GM19239 (cell line): Measurements from ENCODE around the gene ALLC.

Experiments
- DNase-seq: peaks from one replicate; pipeline ENCODE4 v3.0.0; 2011; ENCODE audit warnings: low spot score; ENCODE audit not compliant: insufficient read length
- FAIRE-seq: peaks from 2 replicates; lab custom pipeline; 2011; peaks lifted over from hg19 to GRCh38; lab: Jason Lieb, UNC

The ALLC gene

GRCh38 chr2:3739313-3739712 is 81.3 kb downstream of the ALLC start:
- DNase-seq (no peak), FAIRE-seq (no peak)

DNA sequence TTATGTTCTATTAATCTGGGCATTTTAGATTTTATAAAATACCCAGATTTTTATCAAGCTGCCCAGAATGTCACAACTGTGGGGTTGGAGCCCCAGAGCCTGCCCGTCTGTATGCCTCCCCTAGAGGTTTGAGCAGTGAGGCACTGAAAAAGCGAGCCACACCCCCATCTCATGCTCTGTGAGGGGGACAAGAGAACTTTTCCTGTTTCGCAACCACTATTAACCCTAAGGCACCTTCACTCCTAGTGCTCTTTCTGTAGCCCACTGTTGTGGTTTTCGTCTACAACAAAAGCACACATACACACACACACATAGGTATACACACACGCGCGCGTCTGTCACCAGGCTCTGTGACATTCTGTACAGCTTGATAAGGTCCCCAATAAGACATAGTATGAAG is 83.4 kb downstream of the ALLC start:
- no peak for DNase-seq
- no peak for FAIRE-seq

- DNase-seq = no peak
- no peak for FAIRE-seq
Observed at GRCh38 chr2:3741867-3742602, 84.0 kb downstream of the ALLC start.

GRCh38 chr2:3742743-3743508 is 84.9 kb downstream of the ALLC start:
- no peak for FAIRE-seq
- DNase-seq = no peak

DNA sequence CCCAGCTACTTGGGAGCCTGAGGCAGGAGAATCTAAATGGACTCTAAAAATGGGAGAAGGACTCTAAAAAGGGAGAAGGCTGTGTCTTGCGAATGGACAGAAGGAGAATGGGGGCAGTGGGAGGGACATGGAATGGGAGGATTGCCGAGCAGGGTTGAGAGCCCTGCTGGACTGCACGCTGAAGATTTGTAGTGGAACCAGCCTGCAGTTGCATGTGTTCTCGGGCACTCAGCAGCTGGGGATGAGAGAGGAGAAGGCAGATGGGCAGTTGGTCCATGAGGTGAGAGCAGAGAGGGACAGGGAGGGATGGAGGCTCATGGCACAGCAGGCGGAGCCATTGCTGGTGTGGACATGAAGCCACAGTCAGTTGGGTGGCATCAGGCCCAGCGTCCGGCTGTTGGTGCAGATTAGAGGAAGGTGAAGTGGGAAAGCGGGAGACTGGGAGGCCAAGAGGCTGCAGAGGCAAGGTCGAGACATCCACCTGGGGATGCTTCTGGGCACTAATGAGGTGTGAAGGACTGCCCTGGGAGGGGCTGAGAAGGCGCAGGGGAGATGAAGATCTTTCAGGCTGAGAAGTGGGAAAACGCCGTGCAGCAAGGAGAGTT is 86.1 kb downstream of the ALLC start:
- FAIRE-seq (no peak), DNase-seq (no peak)

- DNase-seq = no peak
- FAIRE-seq = no peak
Observed at GRCh38 chr2:3745920-3746319, 87.9 kb downstream of the ALLC start.

DNA sequence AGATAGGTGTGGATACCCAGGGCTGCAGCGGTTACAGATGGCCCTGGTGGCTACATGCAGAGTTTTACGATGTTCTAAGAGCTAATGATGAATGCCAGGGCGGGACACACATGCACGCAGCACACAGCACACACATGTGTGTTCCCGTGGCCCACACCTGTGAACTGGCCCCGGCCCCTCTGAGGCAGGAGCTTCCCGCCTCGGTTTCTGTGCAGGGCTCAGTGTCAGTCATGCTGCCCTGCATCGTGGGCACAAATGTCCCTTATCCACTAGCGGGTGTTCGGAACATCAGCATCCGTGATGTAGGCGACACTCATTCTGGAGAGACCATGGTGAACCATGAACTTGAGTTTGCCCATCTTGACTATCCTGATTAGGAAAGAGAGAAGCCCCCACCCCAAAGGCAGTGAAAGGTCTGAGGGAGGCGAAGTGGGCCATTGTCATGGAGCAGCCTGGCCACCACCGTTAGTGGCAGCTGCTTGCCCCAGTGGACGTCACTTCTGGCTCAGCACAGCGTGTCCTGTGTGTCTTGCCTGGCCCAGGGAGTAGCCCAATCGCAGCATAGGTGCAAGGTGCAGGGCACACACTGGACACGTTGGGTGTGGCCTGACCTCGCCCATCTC is 89.1 kb downstream of the ALLC start:
- FAIRE-seq (no peak), DNase-seq (no peak)

GRCh38 chr2:3747826-3748225 is 89.8 kb downstream of the ALLC start:
- no peak for FAIRE-seq
- no peak for DNase-seq

DNA sequence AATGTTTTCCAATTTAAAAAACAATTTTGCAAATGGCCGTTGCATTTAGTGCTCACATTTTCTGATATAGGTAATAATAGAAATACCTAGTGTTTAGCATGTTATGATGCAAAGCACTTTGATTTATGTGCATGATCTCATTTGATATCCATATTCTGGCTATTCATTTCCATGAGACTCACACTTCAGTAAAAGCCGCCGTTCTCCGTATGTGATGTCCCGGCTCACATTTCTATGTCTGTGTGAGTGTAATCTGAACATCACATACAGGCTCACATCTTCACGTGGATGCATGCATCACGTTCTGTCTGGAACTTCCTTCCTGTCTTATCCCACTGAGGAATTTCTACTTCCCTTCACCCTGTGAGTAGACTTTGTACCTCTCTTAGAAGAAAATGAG is 91.2 kb downstream of the ALLC start:
- FAIRE-seq = no peak
- DNase-seq = no peak

DNA sequence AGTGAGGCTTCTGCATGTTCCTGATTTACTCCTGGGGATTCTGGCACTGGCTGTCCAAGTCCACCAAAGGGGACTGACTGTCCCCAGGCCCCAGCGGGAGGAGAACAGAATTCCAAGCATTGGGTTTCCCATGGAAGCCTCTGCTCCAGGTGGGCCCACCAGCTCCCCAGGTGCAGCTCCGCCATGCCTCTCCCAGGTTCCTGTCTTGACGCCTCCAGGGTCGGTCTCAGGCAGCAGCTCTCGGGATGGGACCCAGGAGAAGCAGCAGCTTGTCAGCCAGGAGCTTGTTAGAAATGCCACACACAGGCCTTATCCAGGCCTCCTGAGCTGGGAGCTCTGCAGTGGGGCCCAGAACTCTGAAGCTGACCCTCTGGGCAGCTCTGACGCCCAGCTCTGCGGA is 93.3 kb downstream of the ALLC start:
- FAIRE-seq = no peak

GRCh38 chr2:3751806-3752205 is 93.8 kb downstream of the ALLC start:
- no peak for DNase-seq
- FAIRE-seq = no peak

More for the DNA sequence above, 93.3 kb downstream of the ALLC start:
- DNase-seq = no peak
